RWPE1 (cell line): Measurements from ENCODE around the gene FAM131C.

Source experiments
- CTCF ChIA-PET: fragments of 350-600 bp; sonication (Branson Sonifier 250); formaldehyde crosslinking; extraction: SDS; loops from one replicate; lab custom pipeline; 2021; lab: Yijun Ruan, JAX
- POLR2A ChIA-PET: fragments of 400-600 bp; formaldehyde crosslinking; extraction: SDS; loops from one replicate; lab custom pipeline; 2020; ENCODE audit warnings: antibody characterized with exemption; ENCODE audit not compliant: low non-redundant PET; lab: Yijun Ruan, JAX
- DNase-seq: peaks from one replicate; pipeline ENCODE4 v3.0.0; 2012; ENCODE audit warnings: low spot score
- H3K27ac ChIP-seq: fragments of 450-650 bp; 2 replicates; pipeline ENCODE4 v1.5.1; 2017
- CTCF ChIP-seq: fragments of 450-650 bp; conservative IDR thresholded peaks from 2 replicates; pipeline ENCODE4 v1.5.1; 2017; ENCODE audit warnings: low read depth, mild to moderate bottlenecking

Gene FAM131C

DNA sequence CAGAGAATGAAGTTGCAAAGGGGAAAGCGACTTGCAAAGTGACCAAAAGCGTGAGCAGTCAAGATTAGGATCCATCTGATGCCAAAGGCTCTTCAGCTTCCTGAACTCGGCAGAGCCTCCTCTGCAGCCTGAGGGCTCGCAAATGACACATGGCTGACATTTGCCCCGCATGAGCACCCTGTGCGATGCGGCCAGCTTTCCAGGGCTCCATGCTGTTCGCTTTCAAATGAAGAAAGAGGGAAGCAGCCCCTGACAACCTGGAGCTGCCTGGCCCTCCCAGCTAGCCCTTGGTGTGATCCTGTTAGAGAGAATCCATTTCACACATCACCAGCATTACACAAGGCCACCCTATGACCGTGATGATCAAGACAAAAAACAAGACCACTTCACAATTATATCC, 20.2 kb upstream of the FAM131C start:
- no peak for TF ChIP-seq CTCF
- ChIA-PET POLR2A (interaction anchor here (0.7 kb wide), 1 partner anchor 18 kb away, joined by 4 read pairs; no protein-coding TSS in a partner anchor), CTCF (interaction anchor here (0.6 kb wide), 1 partner anchor 13 kb away, joined by 3 read pairs; no protein-coding TSS in a partner anchor)
- no peak for DNase-seq
- no peak overlapping the region for H3K27ac ChIP-seq

- DNase-seq, result no peak
- ChIA-PET POLR2A (interaction anchor here (0.7 kb wide), 1 partner anchor 18 kb away, joined by 4 read pairs; no protein-coding TSS in a partner anchor), CTCF (no interaction called here)
- no peak for TF ChIP-seq CTCF
- no peak overlapping the region for H3K27ac ChIP-seq
Observed at GRCh38 chr1:16092923-16093511, 19.6 kb upstream of the FAM131C start.

DNA sequence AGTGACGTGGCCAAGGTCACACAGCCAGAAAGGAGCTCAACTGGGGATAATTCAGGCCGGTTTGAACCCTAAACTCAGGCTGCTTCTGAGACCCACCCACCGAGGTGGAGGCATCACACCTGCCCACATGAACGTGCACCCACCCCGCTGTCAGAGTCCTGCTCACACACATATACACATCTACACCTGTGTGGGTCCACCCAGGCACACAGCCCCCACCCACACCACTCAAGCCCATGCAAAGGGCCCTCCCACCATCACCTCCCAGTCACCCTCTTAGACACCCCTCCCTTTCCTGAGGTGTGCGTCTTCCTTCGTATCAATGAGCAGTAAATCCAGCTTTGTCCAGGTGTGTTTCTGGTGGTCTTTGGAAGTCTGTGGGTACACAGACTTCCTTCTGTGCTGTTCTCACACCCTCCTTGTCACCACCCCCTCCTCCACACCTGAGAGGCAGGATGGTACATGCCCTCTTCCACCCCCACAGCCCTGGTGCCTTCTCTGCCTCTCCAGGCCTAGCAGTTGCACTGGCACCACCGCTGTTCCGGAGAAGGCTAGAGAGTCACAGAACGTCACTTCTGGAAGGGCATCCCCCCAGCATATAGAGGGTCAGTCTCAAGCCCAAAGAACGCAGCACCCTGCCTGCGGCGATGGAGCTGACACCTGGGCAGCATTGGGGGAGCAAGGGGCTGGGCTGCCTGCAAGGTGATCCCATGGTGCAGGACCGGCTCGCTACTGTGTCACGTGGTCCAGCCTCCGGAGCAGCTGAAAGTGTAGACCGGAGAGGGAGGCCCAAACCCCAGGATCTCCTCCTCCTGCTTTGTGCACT, 18.9 kb upstream of the FAM131C start:
- CTCF ChIA-PET, result interaction anchor here (0.9 kb wide), 1 partner anchor 14 kb away, joined by 3 read pairs; no protein-coding TSS in a partner anchor
- POLR2A ChIA-PET, result no interaction called here
- no peak for TF ChIP-seq CTCF
- no peak overlapping the region for H3K27ac ChIP-seq
- no peak for DNase-seq

GRCh38 chr1:16091296-16091695, 17.8 kb upstream of the FAM131C start:
- ChIA-PET POLR2A (no interaction called here), CTCF (interaction anchor here (0.6 kb wide), 1 partner anchor 207 kb away, joined by 4 read pairs; no protein-coding TSS in a partner anchor)
- 0 out of 2 replicates have a peak overlapping the region, but pooled peaks have one; percentile 15 for H3K27ac ChIP-seq
- peak; percentile 84 for DNase-seq
- no peak for TF ChIP-seq CTCF

- TF ChIP-seq CTCF, result no peak
- no peak for DNase-seq
- ChIA-PET CTCF (interaction anchor here (2.3 kb wide), 1 partner anchor 155 kb away, joined by 7 read pairs; no protein-coding TSS in a partner anchor), POLR2A (no interaction called here)
- no peak overlapping the region for H3K27ac ChIP-seq
Observed at GRCh38 chr1:16090076-16090826, 16.8 kb upstream of the FAM131C start.

DNA sequence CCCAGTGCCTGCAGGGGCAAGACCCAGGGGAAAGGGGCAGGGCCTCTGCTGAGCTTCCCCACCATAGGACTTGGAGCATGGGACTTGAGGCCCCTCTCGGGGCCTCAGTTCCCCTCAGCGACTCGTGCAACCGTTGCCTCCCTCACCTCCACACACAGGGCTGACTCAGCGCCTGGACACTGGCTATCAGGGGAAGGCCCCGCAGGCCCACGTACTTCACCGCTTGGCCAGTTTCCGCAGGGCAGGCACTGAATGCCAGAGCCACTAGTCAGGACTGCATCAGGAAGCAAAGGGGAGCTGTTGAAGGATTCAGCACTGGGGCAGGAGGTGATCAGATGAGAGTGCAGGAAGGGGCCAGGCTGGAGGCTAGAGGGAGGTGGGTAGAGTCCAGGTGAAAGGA, 15.5 kb upstream of the FAM131C start:
- ChIA-PET POLR2A (no interaction called here), CTCF (interaction anchor here (0.7 to 2.3 kb wide), 4 partner anchors 16 to 203 kb away, joined by 3 to 7 read pairs (median 4); no protein-coding TSS in a partner anchor)
- no peak for TF ChIP-seq CTCF
- H3K27ac ChIP-seq, result peak overlapping the region; percentile 51
- peak; percentile 78 for DNase-seq
